ENCODE data around the gene WNT11.
"Not testable (repeated sequence)": the region's sequence is repeated elsewhere in the genome, so short reads cannot be mapped to it uniquely, and the experiment has no call there.

The WNT11 gene

DNA sequence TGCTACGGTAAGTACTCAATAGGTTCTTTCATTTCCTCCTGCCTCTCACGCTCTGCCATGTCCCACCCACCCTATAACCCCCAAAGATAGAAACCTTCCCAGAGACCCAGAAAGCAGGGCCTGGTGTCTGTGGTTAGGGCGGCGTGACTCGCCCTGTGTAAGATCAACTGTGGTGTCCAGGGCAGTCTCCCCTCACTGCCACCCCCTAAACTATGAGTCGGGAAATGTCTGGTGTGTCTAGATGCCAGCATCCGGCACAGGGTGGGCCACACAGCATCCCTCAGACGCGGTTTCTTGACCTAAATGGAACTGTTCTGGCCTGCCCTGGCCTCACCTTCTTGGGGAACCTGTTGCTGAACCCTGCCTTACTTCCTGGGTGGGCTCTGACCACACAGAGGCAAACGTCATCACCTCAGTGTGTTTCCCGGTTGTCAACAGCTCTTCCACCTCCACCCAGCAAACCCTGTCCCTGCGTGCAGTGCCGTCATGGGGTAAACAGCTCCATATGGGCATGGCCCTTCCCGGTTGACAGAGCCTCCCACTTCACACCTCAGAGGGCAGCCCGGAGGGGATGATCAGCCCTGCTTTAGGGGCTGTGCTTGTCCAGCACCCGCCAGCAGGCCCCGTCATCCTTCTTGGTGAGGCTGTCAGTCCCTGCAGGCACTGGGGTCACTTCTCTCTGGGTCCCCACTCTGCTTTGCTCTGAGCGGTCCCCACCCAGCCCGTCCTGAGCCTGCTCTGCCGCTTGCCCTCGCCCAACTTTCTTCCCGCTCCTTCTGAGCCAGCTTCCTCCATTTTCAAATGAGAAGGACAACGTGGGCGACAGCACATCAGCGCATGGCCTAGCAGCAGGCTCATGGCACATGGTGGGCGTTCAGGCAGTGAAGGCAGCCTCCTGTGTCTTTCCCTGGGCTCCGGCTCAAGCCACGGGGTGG is 6.0 kb downstream of the WNT11 start:
- DNase-seq: no peak

DNA sequence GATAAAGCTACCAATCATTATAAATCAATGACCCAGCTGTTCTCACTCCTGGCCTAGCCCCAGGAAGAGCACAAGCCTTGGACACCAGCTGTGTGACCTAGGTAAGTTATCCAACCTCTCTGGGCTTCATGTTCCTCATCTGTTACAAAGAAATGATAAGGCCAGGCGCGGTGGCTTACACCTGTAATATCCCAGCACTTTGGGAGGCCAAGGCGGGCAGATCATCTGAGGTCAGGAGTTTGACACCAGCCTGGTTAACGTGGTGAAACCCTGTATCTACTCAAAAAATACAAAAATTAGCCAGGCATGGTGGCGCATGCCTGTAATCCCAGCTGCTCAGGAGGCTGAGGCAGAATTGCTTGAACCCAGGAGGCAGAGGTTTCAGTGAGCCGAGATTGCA is 7.6 kb downstream of the WNT11 start:
- not testable (repeated sequence) for DNase-seq

DNA sequence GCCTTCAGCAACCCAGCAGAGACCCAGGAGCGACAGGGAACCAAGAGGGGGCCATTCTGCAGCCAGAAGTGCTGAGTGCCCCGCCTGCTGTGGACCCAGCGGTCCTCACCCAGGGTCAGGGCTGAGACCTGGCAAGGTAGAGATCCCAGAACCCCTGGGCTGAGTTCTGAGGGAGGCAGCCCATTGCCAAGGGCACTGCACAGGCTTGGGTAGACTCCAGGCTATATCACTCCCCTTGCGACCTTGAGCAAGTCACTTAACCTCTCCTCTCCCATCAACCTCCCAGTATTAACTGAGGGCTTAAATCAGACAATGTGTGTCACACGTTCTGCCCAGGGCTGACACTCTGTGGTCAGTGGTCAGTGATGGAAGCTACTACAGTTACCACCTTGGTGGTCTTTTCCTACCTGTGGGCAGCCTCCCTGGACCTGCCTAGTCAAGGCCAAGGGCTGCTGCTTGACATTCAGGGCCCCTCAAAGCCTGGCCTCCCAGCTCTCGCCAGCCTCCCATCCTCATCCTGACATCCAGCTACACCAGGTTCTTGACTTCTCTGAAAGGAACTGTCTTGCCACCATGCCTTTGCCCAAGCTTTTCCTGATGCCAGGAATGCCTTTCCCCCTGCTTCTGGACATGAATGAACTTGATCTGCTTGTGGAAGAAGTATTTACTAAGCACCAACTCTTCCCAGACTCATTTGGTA is 8.2 kb downstream of the WNT11 start:
- DNase-seq: no peak

DNA sequence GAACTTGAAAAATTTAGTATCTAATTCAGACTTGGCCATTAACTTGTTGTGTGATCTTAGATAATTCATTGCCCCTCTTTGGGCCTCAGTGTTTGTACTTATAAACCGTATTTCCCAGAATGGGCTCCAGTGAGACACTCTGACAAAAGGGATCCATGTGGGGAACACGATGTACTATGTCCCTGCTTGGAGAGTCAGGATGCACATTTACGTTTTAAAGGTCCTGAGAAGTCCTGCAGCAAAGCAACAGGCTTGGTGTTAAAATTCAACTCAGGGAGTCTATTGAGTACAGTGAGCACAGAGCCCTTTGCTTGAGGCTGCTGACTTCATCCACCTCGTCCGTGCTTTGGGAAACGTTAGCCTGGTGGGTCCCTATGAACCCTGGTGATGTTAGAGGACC is 9.0 kb downstream of the WNT11 start:
- DNase-seq: no peak

DNA sequence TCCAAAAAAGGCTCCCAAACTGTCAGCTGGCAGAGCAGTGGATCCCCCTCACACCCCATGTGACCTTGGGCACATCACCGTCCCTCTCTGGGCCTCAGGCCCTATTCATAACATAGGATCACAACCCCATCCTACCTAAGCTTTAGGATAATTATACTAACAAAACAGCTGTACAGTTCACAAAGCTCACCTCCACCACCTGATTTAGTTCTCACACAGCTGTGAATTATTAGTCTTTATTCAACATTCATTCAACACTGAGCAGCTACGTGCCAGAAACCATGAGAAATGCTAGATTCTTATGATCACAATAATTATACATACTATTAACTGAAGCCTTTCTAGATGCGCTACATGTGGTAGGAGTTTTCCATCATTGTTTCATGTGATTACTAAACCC is 9.5 kb downstream of the WNT11 start:
- DNase-seq: no peak

DNA sequence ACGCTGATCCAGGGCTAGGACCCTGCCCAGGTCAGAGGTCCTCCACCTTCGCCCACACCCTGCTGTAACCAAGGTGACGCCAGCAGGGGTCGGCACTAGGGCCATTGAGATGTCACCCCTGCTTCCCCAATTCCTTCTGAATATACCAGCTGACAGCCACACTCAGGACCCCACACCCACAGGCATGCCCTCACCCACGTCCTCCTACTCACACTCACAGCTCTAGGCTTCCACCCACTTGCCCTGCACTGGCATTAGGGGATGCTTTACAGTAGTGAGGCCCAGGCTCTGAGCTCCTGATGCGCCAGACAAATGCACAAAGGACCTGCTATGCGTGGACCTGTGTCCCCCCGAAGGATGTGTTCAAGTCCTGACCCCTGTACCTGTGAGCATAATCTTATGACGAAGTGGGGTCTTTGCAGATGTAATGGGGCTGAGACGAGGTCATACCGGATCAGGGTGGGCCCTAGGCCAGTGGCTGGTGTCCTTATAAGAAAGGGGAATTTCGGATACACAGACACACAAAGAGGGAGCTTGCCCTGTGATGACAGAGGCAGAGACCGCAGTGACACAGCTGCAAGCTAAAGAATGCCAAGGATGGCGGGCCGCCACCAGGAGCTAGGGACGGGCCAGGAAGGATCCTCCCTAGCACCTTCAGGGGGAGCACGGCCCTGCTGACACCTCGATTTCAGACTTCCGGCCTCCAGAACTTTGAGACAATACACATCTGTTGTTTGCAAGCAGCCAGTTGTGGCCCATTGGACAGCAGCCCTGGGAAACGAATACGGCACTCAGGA is 11.2 kb downstream of the WNT11 start:
- no peak for DNase-seq

DNA sequence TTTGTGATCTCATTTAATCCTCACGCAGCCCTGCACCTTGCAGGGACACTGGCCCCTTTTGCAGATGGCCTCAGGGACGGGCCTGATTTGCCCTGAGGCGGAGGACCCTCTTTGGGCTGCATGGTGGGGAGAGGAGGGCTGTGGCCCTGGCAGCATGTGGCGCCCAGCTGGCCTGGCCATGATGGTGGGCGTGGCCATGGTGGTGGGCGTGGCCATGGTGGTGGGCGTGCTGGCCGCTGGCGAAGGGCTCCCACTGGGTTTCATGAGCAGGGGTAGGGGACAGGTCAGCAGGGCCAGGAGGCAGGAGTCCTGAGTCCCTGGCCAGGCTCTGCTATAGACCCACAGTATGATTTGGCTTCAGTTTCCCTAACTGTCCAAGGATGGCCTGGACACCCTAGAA is 13.1 kb downstream of the WNT11 start:
- no peak for DNase-seq

DNA sequence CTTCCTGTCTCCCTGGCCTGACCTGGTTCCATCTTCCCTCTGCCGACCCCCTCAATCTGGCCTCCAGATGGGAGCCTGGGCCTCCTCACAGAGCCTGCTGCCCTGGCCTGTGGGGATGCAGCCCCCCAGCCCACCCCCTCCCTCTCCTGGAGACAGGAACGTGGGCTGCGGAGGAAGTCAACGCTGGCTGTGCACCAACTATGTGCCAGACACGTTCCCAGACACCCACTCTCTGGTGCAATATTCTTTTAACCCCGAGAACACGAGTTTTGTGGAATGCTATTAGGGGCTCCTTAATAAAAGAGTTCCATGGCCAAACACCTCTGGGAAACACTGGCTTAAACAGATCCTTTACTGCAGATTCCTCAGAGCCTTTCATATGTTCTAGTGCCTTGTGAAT is 15.9 kb downstream of the WNT11 start:
- DNase-seq: no peak

DNA sequence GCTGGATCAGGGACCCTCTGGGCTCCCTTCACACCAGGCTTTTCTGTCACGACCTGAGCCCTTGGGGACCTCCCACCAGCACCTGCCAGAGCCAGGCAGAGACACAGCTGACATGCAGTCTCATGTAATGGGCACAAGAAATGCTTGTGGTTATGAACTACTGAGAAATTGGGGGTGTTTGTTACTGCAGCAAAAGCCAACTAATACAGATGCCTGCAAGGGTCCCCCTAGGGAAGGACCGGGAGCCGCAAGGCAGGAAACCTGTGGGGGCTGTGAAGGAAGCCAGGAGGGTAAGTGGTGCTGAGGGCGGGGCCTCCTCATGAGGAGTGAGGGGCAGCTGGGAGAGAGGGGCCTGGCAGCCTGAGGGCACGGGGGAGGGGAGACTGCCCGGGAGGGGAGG is 16.6 kb downstream of the WNT11 start:
- no peak for DNase-seq

DNA sequence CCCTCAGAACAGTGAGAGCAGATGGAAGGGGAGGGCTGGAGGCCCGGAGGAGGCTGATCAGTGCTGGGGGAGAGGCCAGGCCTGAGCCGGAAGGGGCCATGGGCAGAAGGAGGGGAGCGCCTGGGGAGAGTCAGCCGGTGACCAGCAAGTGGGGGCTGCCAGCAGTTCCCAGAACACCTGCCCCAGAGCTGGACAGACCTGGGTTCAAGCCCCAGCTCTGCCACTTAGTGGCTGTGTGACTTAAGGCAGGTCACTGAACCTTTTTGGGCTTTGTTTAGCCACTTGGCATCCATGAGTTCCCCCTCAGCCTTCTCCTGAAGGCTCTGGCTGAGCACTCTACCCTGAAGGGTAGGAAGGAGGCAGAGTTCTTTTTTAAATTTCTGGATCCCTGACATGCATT is 17.4 kb downstream of the WNT11 start:
- no peak for DNase-seq

DNA sequence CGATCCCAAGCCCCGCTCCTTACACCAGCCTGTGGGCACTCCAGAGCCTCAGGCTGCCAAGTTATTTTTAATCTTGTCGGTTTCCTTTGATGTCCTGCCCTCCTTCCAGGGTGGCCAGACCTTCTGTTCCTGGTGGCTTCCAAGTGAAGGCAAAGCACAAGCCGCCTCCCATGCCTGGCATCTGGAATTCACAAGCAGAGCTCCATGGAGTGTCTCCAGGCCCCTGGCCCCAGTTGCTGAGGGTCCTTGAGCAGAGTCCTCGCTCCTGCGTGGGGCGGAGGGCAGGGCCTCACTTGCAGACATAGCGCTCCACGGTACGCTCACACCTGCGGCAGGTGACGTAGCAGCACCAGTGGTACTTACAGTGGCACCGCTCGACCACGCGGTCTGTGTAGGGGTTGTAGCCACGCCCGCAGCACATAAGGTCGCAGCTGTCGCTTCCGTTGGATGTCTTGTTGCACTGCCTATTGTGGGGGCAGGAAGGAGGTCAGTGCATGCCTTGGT is 19.5 kb downstream of the WNT11 start:
- DNase-seq: no peak

DNA sequence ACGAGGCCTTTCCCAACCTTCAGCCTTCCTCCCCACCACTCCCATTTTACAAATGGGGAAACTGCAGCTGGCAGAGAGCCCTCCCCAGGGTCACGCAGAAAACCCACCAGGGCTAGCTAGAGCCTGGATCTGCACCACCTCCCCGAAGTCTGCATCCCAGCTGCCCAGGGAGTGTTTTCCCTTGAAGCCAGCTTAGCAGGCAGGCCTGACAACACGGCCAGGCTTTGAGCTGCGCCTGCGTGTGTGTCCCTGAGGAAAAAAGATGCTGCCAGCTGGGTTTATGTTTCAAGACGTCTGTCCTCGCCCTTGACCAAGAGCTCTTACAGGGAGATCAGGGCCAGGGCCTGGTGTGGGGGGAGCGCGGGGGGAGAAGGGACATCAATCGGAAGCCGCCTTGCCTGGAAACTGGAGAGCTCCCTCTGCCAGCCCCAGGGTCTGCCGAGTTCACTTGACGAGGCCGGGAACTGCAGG is 20.3 kb downstream of the WNT11 start:
- peak; percentile 77 for DNase-seq

DNA sequence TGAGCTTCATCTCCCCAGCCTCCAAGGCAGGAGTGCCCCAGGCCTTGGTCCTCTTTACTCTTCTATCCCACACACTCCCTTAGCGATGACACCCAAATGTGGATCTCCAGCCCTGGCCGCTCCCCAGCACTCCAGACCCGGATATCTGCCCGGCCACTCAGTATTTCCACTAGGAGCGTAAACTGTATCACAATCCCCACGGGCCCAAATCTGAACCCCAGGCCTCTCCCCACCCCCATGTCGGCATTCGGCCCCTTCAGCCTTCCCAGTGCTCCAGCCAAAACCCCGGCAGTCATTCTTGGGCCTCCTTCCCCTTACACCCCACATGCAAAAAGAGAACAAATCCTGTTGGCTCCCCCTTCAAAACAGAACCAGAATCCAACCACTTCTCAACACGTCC is 20.8 kb downstream of the WNT11 start:
- DNase-seq: no peak

DNA sequence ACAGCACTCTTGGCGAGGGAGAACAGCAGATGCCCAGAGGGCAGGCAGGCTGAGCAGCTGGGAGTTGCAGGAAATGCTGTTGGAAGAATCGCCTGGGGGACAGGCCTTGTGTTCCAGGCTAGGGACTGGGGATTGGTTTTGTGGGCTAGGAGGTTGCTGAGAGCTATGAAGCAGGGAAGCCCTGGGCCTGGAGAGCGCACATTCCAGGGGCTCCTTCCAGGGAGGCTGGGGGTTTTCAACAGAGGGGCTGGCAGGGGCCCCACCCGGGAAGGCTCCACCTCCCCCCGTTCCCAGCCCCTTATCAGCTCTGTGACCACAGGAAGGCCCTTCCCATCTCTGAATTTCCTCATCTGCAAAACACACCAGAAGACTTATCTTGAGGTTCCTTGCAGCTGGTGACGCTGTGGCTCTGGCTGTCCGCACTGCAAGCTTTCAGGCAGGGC is 21.7 kb downstream of the WNT11 start:
- no peak for DNase-seq

DNA sequence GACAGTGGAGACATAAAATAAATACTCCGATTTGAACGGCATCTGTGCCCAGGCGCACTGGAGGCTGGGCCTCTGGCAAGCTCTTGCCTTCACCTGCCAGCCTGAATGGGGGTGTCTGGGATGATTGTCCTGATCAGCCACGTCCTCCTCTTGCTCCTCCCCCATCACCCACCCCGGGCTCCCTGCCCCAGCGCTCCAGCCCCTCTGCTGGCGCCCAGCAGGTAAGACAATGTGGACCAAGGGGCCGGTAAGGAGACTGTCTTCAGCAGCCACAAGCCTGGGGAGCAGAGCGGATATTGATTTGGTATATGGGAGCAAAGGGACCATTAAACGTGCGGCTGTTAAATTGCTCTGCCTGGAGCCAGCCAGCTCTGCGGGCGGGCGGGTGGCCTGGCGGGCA is 24.9 kb downstream of the WNT11 start:
- DNase-seq: no peak

DNA sequence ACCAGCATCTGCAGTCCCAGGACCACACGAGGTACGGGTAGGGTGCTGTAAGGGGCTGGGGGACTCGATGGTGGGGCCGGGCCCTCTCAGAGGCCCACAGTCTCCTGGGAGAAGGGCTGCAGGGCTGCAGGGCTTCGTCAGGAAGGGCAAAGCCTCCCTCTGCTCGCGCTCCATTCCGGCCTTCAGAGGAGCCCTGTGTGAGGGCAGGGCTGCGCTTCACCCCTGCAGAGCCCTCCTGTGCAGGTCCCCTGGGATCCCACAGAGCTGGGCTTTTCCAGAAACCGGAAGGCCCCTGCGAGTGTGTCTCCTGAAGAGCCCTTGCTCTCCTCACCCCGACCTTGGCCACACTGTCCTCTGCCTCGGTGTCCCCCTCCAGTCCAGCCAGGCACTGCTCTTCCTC is 27.2 kb downstream of the WNT11 start:
- DNase-seq: no peak

DNA sequence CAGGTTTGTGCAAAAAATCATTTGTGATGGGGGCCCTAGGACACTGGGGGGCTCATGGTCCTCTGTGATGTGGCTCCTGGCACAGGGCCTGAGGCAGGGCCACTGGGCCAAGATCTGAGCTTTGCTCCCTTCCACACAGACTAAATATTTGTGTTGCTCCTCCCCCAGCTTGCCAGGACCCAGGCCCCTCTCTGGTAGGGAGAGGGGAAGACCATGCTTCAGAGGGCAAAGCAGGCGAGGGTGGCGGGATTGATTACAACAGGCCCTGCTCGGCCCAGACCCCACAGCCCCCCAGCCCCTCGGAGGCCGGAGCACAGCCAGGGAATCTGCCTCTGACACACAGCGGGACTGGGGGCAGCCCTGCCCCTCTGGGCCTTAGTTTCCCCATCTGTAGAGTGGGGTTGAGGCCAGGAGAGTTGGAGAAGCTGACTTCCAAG is 29.0 kb downstream of the WNT11 start:
- no peak for DNase-seq

DNA sequence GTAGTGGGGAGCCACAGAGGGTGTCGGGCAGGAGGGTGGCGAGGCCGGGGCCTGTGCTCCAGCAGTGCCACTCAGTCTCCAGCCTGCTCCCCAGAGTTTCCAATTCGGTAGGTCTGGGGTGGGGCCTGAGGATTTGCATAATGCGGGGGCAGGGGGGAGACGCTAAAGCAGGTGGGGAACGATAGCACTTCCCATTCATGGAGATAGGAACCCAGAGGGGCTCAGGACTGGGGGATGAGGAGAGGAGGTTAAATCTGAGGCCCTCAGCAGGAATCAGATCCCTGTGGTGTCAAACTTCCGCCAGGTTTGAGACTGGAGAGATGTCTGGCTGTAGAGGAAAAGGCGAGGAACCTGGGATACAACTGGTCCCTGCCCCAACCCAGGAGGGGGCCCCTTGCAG is 29.8 kb downstream of the WNT11 start:
- DNase-seq: no peak

DNA sequence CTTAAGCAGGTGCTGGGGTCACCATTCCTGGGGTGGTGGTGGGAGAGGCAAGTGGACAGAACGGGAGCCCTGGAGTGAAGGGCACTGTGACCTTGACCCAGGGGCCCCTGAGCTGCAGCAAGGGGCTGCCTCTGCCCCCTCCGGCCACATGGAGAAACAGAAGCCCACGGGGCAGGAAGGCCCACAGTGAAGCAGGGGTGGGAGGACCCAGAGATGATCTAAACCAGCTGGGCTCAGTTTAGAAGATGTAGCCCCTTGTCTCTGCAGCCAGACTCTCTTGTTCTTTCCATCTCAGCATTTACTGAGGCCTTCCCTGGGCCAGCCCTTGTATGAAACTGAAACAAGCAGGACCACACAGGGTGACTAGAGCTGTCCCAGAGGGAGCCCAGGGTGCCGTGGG is 30.5 kb downstream of the WNT11 start:
- no peak for DNase-seq

DNA sequence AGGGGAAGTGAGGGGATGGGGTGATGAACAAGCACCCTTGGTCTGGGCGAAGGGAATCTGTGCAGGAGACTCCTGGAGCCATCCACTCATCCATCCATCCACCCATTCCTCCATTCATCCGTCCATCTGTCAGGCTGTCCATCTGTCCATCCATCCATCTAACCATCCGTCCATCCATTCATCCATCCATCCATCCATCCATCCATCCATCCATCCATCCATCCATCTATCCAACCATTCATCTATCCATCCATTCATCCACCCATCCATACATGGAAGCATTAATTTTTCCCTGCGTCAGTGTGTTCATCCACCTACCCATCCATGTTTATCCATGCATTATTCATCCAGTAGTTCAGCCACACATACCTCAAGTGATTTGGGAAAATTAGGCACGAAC is 32.0 kb downstream of the WNT11 start:
- no peak for DNase-seq

DNA sequence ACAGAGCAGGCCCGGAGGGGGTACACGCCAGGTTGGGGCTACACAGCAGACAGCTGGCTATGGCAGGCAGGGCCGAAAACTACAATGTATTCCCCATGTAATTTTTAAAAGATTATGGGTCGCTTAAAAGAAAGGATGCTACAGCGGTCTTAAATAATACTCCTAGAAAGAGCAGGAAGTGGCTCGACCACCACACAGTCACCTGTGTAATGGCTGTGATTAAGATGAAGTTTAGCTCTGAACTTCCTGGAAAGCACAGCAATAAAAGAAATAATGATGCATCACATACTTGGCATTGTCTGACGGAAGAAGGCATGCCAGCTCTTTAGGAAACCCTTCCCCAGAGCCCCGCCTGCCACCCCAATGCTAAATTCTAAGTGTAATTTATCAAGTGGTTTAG is 32.6 kb downstream of the WNT11 start:
- no peak for DNase-seq

DNA sequence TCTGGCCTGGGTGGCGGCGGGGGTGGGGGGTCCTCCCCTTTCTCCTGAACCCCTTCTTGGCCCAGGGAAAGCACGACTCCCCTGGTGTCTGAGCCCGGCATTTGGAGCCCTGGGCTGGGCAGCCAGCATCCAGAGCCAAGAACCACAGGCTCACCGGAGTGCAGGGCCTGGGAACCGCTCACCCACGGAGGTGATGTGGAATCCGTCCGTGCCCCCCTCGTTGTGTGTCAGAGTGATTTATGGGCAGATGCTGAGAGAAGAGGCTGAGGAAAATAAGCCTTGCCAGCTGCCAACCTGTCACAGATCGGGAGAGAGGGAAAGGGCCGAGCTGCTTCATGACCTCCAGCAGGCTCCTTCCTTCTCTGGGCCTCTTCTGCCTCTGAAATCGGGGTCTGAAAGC is 33.7 kb downstream of the WNT11 start:
- no peak for DNase-seq

DNA sequence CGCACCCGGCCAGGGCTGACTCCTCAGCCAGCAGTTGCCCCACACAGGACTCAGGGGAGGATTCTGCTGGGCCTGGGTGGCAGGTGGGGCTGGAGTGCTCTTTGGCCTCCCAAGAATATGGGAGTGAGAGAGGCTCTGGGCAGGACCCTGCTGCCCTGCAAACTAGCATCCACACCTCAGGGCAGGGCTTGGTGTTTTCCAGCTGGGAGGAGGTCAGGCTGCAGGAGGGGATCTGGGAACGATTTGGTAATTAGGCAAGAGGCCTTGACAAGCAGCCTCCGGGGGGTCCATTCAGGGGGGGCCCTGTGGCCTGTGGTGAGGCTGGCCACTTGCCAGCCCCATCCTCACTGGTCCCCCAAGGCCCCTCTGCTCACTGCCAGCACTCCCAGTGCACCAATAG is 35.8 kb downstream of the WNT11 start:
- no peak for DNase-seq

All from right forelimb (tissue), 1 donor.